ENCODE measurements around the gene CHKB. TPM values are rescaled to one million over a fixed set of nuclear protein-coding genes. Genes with fewer than 3 reads are reported as not detected.
A peak's percentile ranks its signal among the peaks of the same experiment; 100 is the strongest.

Gene CHKB
- polyA plus RNA-seq, 1 experiment = 22.5 TPM

GRCh38 chr22:50624347-50625130 is 41.9 kb upstream of the CHKB start:
- Histone ChIP-seq H3K9me3 (ENCODE audit: control insufficient read depth, insufficient read depth, low read length) (no peaks in the 10 kb centered on the region; the same call in 1 of the 2 replicates), H3K27me3 (ENCODE audit: control insufficient read depth, insufficient read depth, low read length) (peaks cover 8% of the 10 kb centered on the region), H3K27ac (ENCODE audit: low read depth, low read length) (no peak overlapping the region), H3K4me3 (ENCODE audit: low read depth, low read length) (no peak overlapping the region)
- DNase-seq (ENCODE audit: low read depth, low spot score) = no peak
- ChIA-PET POLR2A (no interaction called here), CTCF (no interaction called here)
- no peak for TF ChIP-seq CTCF (IDR thresholded peaks at IDR 0.05; ENCODE audit: low read depth, low read length)

- no peaks in the 10 kb centered on the region; the same call in 1 of the 2 replicates for H3K9me3 ChIP-seq (ENCODE audit: control insufficient read depth, insufficient read depth, low read length)
- ChIA-PET CTCF (interaction anchor here (0.6 kb wide), 1 partner anchor 267 kb away, joined by 3 read pairs; no protein-coding TSS in a partner anchor), POLR2A (no interaction called here)
- no peak overlapping the region for H3K27ac ChIP-seq (ENCODE audit: low read depth, low read length)
- H3K4me3 ChIP-seq (ENCODE audit: low read depth, low read length) = no peak overlapping the region
- DNase-seq (ENCODE audit: low read depth, low spot score) = no peak
- H3K27me3 ChIP-seq (ENCODE audit: control insufficient read depth, insufficient read depth, low read length) = peaks cover 13% of the 10 kb centered on the region
- TF ChIP-seq CTCF (IDR thresholded peaks at IDR 0.05; ENCODE audit: low read depth, low read length) = no peak
These were observed 40.2 kb upstream of the CHKB start for GRCh38 chr22:50622723-50623327.

GRCh38 chr22:50621948-50622722 is 39.5 kb upstream of the CHKB start:
- Histone ChIP-seq H3K27me3 (ENCODE audit: control insufficient read depth, insufficient read depth, low read length) (peaks cover 13% of the 10 kb centered on the region), H3K27ac (ENCODE audit: low read depth, low read length) (no peak overlapping the region), H3K4me3 (ENCODE audit: low read depth, low read length) (no peak overlapping the region), H3K9me3 (ENCODE audit: control insufficient read depth, insufficient read depth, low read length) (no peaks in the 10 kb centered on the region; the same call in 1 of the 2 replicates)
- CTCF ChIA-PET = interaction anchor here (1.3 to 1.4 kb wide), 2 partner anchors 47 to 59 kb away, joined by 4 to 9 read pairs; partner anchors contain the start of gene SYCE3
- peak; percentile 26; the same call in 1 of the 2 replicates for TF ChIP-seq CTCF (IDR thresholded peaks at IDR 0.05; ENCODE audit: low read depth, low read length)
- POLR2A ChIA-PET = no interaction called here
- no peak for DNase-seq (ENCODE audit: low read depth, low spot score)

- CTCF ChIA-PET = interaction anchor here (1.0 to 1.8 kb wide), 11 partner anchors 20 to 159 kb away, joined by 3 to 12 read pairs (median 5); partner anchors contain the start of genes CHKB, SCO2 and SYCE3
- no peak overlapping the region for H3K4me3 ChIP-seq (ENCODE audit: low read depth, low read length)
- no peak for DNase-seq (ENCODE audit: low read depth, low spot score)
These were observed 38.8 kb upstream of the CHKB start for GRCh38 chr22:50621356-50621880.

More at GRCh38 chr22:50621356-50621880, 38.8 kb upstream of the CHKB start:
- TF ChIP-seq CTCF (IDR thresholded peaks at IDR 0.05; ENCODE audit: low read depth, low read length) = no peak
- no peaks in the 10 kb centered on the region for H3K9me3 ChIP-seq (ENCODE audit: control insufficient read depth, insufficient read depth, low read length)
- POLR2A ChIA-PET = no interaction called here
- H3K27me3 ChIP-seq (ENCODE audit: control insufficient read depth, insufficient read depth, low read length) = peaks cover 13% of the 10 kb centered on the region
- no peak overlapping the region for H3K27ac ChIP-seq (ENCODE audit: low read depth, low read length)

Measured in AG04450 (cell line).